H1 (cell line): ENCODE data around the gene CCDC24. TPM values are rescaled to one million over a fixed set of nuclear protein-coding genes. Genes with fewer than 3 reads are reported as not detected.
A peak's percentile ranks its signal among the peaks of the same experiment; 100 is the strongest.

Source experiments
- BACH1 ChIP-seq: IDR thresholded peaks from 2 replicates; pipeline ENCODE4 v1.6.1; 2012; ENCODE audit warnings: low read length, improper control_type of control experiment
- CTBP2 ChIP-seq: IDR thresholded peaks from 2 replicates; pipeline ENCODE4 v1.7.0; 2011; ENCODE audit warnings: borderline replicate concordance, mild to moderate bottlenecking, moderate library complexity, mixed read lengths, low read length; ENCODE audit not compliant: insufficient read depth, insufficient read length
- EGR1 ChIP-seq: IDR thresholded peaks from 2 replicates; pipeline ENCODE4 v1.6.1; 2011; ENCODE audit warnings: low read depth, low read length, borderline replicate concordance
- EP300 ChIP-seq, 2 experiments: IDR thresholded peaks; 1 replicate in 1 of 2; 2 replicates in 1 of 2; pipeline ENCODE4 v1.6.1; 2011 to 2012; ENCODE audit warnings: low read depth in 2 of 2, low read length in 2 of 2, mild to moderate bottlenecking in 2 of 2, borderline replicate concordance in 1 of 2, inconsistent platforms in 1 of 2, moderate library complexity in 1 of 2
- HDAC2 ChIP-seq, 2 experiments: fragments of 300-600 bp in 1 of 2; sonication (generic) in 1 of 2; IDR thresholded peaks; 2 replicates each; pipeline ENCODE4 v1.6.1; 2011 to 2012; ENCODE audit warnings: low read depth in 2 of 2, low read length in 2 of 2, mild to moderate bottlenecking in 2 of 2, moderate library complexity in 2 of 2, borderline replicate concordance in 1 of 2, inconsistent platforms in 1 of 2
- HDAC6 ChIP-seq: IDR thresholded peaks from one replicate; pipeline ENCODE4 v1.7.1; 2012; ENCODE audit warnings: low read depth, mild to moderate bottlenecking, inconsistent platforms, low read length, moderate library complexity
- RAD21 ChIP-seq, 2 experiments: IDR thresholded peaks in 1 of 2; conservative IDR thresholded peaks in 1 of 2; 2 replicates each; pipeline ENCODE4 v1.6.1; 2011; ENCODE audit warnings: low read depth in 2 of 2, low read length in 2 of 2, improper control_type of control experiment in 1 of 2, inconsistent platforms in 1 of 2, mild to moderate bottlenecking in 1 of 2, moderate library complexity in 1 of 2
- SP2 ChIP-seq: IDR thresholded peaks from 2 replicates; pipeline ENCODE4 v1.6.1; 2012; ENCODE audit warnings: mild to moderate bottlenecking, low read length, inconsistent platforms
- SP4 ChIP-seq: IDR thresholded peaks from 2 replicates; pipeline ENCODE4 v1.6.1; 2012; ENCODE audit warnings: low read length, inconsistent platforms
- SRF ChIP-seq: IDR thresholded peaks from 2 replicates; pipeline ENCODE4 v1.6.1; 2011; ENCODE audit warnings: mild to moderate bottlenecking, low read depth, low read length, moderate library complexity
- TBP ChIP-seq: IDR thresholded peaks from 2 replicates; pipeline ENCODE4 v1.6.1; 2011; ENCODE audit warnings: low read depth, low read length, improper control_type of control experiment
- USF2 ChIP-seq: IDR thresholded peaks from 2 replicates; pipeline ENCODE4 v1.6.1; 2011; ENCODE audit warnings: low read length, improper control_type of control experiment
- polyA plus RNA-seq, 7 experiments: library from polyadenylated mRNA; depleted of rRNA in 3 of 7; stranded (reverse) in 5 of 7; unstranded in 2 of 7; fragments of >200 nt in 5 of 7; fragments of 200-250 nt in 2 of 7; gene quantifications; 1 replicate in 5 of 7; 2 replicates in 1 of 7; 4 replicates in 1 of 7; pipeline versions ENCODE4 v1.2.1 to v1.2.3, GENCODE V29; 2011 to 2013; ENCODE audit warnings: missing spikeins in 2 of 7, mixed read lengths in 2 of 7
- total RNA-seq: library from RNA; stranded (reverse); fragmentation: NEBNext Ultra II Directional; extraction: Animal tissue kit (Norgen Biotek cat#: 25700); gene quantifications from 2 replicates; pipeline ENCODE4 v1.2.1, GENCODE V29; 2021

Gene CCDC24
- total and polyA plus RNA-seq, 2 of the 8 experiments (the other 6 are each of a cell fraction or from before 2014, with no cell fraction given), result 11.2 to 11.4 TPM

- TF ChIP-seq HDAC2 (IDR thresholded peaks at IDR 0.05; ENCODE audit: borderline replicate concordance in 1 of 2, low read depth in 2 of 2, low read length in 2 of 2) (0 out of 4 replicates have a peak, but pooled peaks have one; percentile 11 to 73), SP2 (no peak), SP4 (no peak), EP300 (IDR thresholded peaks at IDR 0.05; ENCODE audit: borderline replicate concordance in 1 of 2, low read depth in 2 of 2, low read length in 2 of 2) (peak in 1 of 2 experiments; percentile 3; a peak in 1 of 3 replicates), BACH1 (no peak), CTBP2 (no peak), TBP (0 out of 2 replicates have a peak, but pooled peaks have one; percentile 36), SRF (no peak), HDAC6 (no peak), USF2 (no peak), RAD21 (IDR thresholded peaks at IDR 0.05 in 1 of 2, conservative IDR thresholded peaks at IDR 0.05 in 1 of 2; ENCODE audit: low read depth in 2 of 2, low read length in 2 of 2) (no peak), EGR1 (no peak)
Observed at GRCh38 chr1:44029911-44030604, 38.7 kb downstream of the CCDC24 start (continued).
